A673 (cell line): ENCODE data around the gene HS3ST5. TPM values are rescaled to one million over a fixed set of nuclear protein-coding genes. Genes with fewer than 3 reads are reported as not detected.

Experiments used
- BruUV-seq: library from RNA; stranded (reverse); fragments of 400-500 nt; replicated peaks from 2 replicates; lab custom pipeline; 2021; lab: Mats Ljungman, UMichigan
- CTCF ChIA-PET: fragments of 300-600 bp; sonication (Branson Sonifier 250); formaldehyde crosslinking; loops from one replicate; lab custom pipeline; 2022; ENCODE audit warnings: antibody characterized with exemption; lab: Charles Lee
- POLR2A ChIA-PET: fragments of 300-600 bp; sonication (Branson Sonifier 250); formaldehyde crosslinking; loops from one replicate; lab custom pipeline; 2022; ENCODE audit warnings: antibody characterized with exemption; ENCODE audit not compliant: low non-redundant PET; lab: Charles Lee
- DNase-seq: peaks from one replicate; pipeline ENCODE4 v3.0.0-alpha.2; 2015; ENCODE audit warnings: low spot score
- H3K27ac ChIP-seq: fragments of 200-600 bp; sonication (generic); 2 replicates; pipeline ENCODE4 v1.5.1; 2016; ENCODE audit warnings: mixed run types, low read depth, mild to moderate bottlenecking, mixed read lengths, antibody characterized with exemption, low read length; ENCODE audit not compliant: poor library complexity, severe bottlenecking
- H3K27me3 ChIP-seq: fragments of 200-600 bp; sonication (generic); replicated peaks from 2 replicates; pipeline ENCODE4 v1.6.1; 2017; ENCODE audit warnings: mixed run types, low read depth, mild to moderate bottlenecking, mixed read lengths, antibody characterized with exemption, low read length; ENCODE audit not compliant: insufficient read depth, poor library complexity
- H3K36me3 ChIP-seq: fragments of 200-600 bp; sonication (generic); 2 replicates; pipeline ENCODE4 v1.6.1; 2016; ENCODE audit warnings: mixed run types, mild to moderate bottlenecking, mixed read lengths, antibody characterized with exemption, low read length; ENCODE audit not compliant: insufficient read depth, poor library complexity, severe bottlenecking
- H3K4me1 ChIP-seq: fragments of 200-600 bp; sonication (generic); 2 replicates; pipeline ENCODE4 v1.6.1; 2017; ENCODE audit warnings: mixed run types, mild to moderate bottlenecking, mixed read lengths, antibody characterized with exemption, low read length; ENCODE audit not compliant: insufficient read depth, poor library complexity, severe bottlenecking
- H3K4me3 ChIP-seq: fragments of 200-600 bp; sonication (generic); 2 replicates; pipeline ENCODE4 v1.5.1; 2016; ENCODE audit warnings: low read depth, mixed run types, mild to moderate bottlenecking, mixed read lengths, low read length; ENCODE audit not compliant: poor library complexity, severe bottlenecking
- H3K9me3 ChIP-seq: fragments of 200-600 bp; sonication (generic); 2 replicates; pipeline ENCODE4 v1.6.1; 2016; ENCODE audit warnings: mixed run types, low read depth, mild to moderate bottlenecking, mixed read lengths, antibody characterized with exemption, low read length; ENCODE audit not compliant: poor library complexity, severe bottlenecking
- CTCF ChIP-seq: fragments of 300-800, 200-600 bp; sonication (generic); conservative IDR thresholded peaks from 2 replicates; pipeline ENCODE4 v1.5.1; 2017; ENCODE audit warnings: low read depth, mild to moderate bottlenecking, antibody characterized with exemption, low read length, moderate library complexity, mixed read lengths
- EZH2 ChIP-seq: fragments of 200-600 bp; sonication (generic); IDR thresholded peaks from 2 replicates; pipeline ENCODE4 v1.6.1; 2017; ENCODE audit warnings: borderline replicate concordance, low read depth, mild to moderate bottlenecking, mixed read lengths, antibody characterized with exemption, low read length; ENCODE audit not compliant: poor library complexity, severe bottlenecking
- intact Hi-C: fragments of 100-400 bp; cut with micrococcal nuclease; formaldehyde crosslinking; loops from one replicate; pipeline ENCODE4 v1.10.0; 2022; ENCODE audit not compliant: unreplicated experiment
- total RNA-seq: library from RNA; stranded (reverse); gene quantifications from 2 replicates; pipeline ENCODE4 v1.2.3, GENCODE V29; 2021

The HS3ST5 gene
- total RNA-seq, 1 experiment from 2014 or later = not detected

GRCh38 chr6:114169763-114170162 is 173.1 kb downstream of the HS3ST5 start:
- no peak for TF ChIP-seq EZH2
- no peak for TF ChIP-seq CTCF
- Histone ChIP-seq H3K27ac (no peak overlapping the region), H3K27me3 (peaks cover 19% of the 10 kb centered on the region), H3K4me1 (no peaks in the 10 kb centered on the region), H3K36me3 (no peaks in the 10 kb centered on the region), H3K9me3 (no peaks in the 10 kb centered on the region), H3K4me3 (no peak overlapping the region)
- ChIA-PET CTCF (interaction anchor here (0.9 kb wide), 1 partner anchor 61 kb away, joined by 3 read pairs; no protein-coding TSS in a partner anchor), POLR2A (no interaction called here)
- BruUV-seq = no TSS peak
- no peak for DNase-seq
- intact Hi-C loops = no loop called here

GRCh38 chr6:114167583-114168576 is 174.9 kb downstream of the HS3ST5 start:
- TF ChIP-seq EZH2 = no peak
- TF ChIP-seq CTCF = no peak
- no peak overlapping the region for H3K4me3 ChIP-seq
- intact Hi-C loops = no loop called here
- no peak for DNase-seq
- H3K27ac ChIP-seq = no peak overlapping the region
- ChIA-PET POLR2A (no interaction called here), CTCF (no interaction called here)
- no peaks in the 10 kb centered on the region for H3K4me1 ChIP-seq
- no peaks in the 10 kb centered on the region for H3K9me3 ChIP-seq
- no TSS peak for BruUV-seq
- no peaks in the 10 kb centered on the region for H3K36me3 ChIP-seq
- H3K27me3 ChIP-seq = peaks cover 19% of the 10 kb centered on the region

DNA sequence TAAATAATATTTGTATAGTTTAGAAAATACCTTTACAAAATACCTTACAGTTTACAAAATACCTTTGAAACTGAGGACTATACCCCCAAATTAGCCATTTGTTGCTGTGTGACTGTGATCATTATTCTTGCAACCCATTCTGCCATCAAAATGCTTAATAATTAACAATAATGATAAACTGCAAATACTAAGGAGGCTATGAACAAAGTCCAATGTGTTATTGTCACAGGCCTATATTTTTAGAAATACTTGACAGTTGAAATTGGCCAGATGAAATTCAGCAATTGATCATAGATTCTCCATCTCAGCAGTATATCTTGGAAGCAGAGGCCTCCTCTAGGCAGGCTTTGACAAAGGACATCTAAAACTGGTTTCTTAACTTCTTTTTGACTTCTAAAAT is 178.6 kb downstream of the HS3ST5 start:
- DNase-seq = no peak
- peaks cover 19% of the 10 kb centered on the region for H3K27me3 ChIP-seq
- no peak overlapping the region for H3K27ac ChIP-seq
- no peak overlapping the region for H3K4me3 ChIP-seq
- H3K4me1 ChIP-seq = no peaks in the 10 kb centered on the region
- no peaks in the 10 kb centered on the region for H3K36me3 ChIP-seq
- CTCF ChIA-PET = no interaction called here
- POLR2A ChIA-PET = no interaction called here
- intact Hi-C loops = no loop called here
- no peak for TF ChIP-seq CTCF
- no peak for TF ChIP-seq EZH2
- no TSS peak for BruUV-seq
- H3K9me3 ChIP-seq = no peaks in the 10 kb centered on the region
